HG02840 (cell line): ENCODE results near the gene TTC21A.

ENCODE experiments used
- ATAC-seq: cut with Tn5 transposase; IDR thresholded peaks from one replicate; pipeline ENCODE4 v1.9.1; 2021; ENCODE audit warnings: mild to moderate bottlenecking, moderate library complexity, moderate number of reproducible peaks; ENCODE audit not compliant: unreplicated experiment, low FRiP score

TTC21A gene

GRCh38 chr3:39173318-39174125, 66.0 kb downstream of the TTC21A start:
- no peak for ATAC-seq

DNA sequence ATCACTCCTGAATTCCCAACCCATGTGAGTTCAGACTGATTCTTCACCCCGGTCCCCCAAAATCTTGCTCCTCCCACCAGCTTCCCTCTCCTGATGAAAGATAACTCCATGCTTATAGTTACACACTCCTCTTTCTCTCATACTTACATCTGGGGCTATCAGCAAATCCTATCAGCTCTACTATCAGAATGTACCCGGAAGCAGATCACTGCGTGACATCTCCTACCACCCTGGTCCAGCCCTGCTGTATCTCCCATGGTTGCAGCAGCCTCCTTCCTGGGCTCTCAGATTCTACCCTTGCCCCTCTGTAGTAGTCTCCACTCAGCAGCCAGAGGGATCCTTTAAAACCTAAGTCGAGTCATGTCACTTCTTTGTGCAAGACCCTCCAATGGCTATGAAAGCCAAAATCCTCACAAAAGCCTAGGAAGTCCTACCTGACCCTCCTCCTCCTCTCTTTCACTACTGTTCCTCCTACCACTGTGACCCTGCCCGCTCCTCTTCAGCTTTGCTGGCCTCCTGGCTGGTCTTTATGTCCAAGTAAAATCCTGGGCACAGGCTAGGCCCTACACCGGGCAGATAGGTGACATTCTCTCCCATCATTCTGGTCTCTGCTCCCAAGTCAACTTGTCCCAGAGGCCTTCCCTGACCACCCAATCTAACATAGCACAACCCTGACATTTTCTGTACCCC, 68.7 kb downstream of the TTC21A start:
- no peak for ATAC-seq

DNA sequence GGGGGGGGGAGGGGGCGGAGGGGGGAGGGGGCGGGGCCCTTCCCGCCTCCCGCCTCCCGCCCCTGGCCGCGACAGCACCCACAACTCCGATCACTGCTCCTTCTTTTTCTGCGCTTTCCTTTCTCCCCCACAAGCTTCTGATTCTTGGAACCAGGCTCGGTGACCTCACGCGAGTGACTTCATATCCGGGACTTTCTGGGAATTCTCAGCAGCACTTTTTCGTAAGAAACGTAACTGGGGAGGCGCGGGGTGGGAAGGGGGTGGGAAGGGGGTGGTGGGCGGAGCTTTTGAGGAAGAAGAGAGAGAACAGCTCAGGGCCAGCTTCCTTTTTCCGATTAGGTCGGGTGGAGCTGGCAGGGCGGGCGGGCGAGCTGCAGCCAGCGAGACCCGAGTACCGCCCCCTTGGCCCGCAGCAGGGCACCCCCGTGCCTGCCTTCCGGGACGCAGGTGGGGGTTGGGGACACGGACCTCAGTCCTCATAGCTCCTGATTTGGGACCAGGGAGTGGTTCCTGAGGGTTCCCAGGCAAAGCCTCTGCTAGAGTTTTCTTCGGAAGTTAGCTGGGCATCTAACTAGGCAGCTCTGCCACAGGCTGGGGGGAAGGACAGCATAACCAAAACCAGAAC, 70.3 kb downstream of the TTC21A start:
- ATAC-seq = no peak

GRCh38 chr3:39178553-39178952, 71.1 kb downstream of the TTC21A start:
- ATAC-seq = no peak

GRCh38 chr3:39180183-39180545, 72.7 kb downstream of the TTC21A start:
- no peak for ATAC-seq

DNA sequence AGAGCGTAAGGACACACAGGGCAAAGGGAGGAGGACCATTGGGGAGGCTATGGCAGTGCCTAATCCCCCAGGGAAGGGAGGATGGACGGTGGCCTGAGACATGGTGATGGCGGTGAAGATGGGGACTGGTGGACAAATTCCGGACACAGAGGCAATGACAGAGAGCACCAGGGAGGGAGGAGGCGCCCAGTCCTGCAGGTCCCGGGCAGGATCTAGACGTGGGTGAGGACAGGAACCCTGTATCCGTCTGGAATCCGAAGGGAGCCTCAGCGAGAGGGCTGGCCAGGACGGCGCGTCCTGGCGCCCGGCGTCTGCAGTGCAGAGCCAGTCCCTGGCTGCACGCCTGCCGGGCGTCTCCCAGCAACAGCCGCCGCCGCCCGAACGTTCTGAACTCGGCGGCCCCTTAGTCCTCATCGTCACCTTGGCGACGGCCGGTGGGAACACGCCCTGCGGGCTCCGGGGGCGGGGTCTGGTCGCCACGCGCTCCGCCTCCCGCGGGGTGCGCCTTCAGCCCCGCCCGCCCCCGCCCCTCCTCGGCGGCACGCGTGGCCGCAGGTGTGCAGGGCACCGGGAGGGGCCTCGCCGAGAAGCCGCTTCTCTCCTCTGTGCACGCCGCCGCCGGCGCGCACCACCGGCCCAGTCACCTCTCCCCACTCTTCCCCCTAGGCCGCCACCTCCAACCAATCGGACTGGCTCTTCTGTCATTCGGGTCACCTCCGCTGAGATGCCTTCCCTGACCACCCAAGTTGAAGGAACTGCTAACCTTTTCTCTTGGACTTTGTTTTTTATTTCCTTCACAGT, 73.3 kb downstream of the TTC21A start:
- peak; percentile 76 for ATAC-seq

- ATAC-seq = no peak
Measured at GRCh38 chr3:39181408-39182335, 74.2 kb downstream of the TTC21A start.

GRCh38 chr3:39183211-39184080, 76.0 kb downstream of the TTC21A start:
- ATAC-seq = no peak

DNA sequence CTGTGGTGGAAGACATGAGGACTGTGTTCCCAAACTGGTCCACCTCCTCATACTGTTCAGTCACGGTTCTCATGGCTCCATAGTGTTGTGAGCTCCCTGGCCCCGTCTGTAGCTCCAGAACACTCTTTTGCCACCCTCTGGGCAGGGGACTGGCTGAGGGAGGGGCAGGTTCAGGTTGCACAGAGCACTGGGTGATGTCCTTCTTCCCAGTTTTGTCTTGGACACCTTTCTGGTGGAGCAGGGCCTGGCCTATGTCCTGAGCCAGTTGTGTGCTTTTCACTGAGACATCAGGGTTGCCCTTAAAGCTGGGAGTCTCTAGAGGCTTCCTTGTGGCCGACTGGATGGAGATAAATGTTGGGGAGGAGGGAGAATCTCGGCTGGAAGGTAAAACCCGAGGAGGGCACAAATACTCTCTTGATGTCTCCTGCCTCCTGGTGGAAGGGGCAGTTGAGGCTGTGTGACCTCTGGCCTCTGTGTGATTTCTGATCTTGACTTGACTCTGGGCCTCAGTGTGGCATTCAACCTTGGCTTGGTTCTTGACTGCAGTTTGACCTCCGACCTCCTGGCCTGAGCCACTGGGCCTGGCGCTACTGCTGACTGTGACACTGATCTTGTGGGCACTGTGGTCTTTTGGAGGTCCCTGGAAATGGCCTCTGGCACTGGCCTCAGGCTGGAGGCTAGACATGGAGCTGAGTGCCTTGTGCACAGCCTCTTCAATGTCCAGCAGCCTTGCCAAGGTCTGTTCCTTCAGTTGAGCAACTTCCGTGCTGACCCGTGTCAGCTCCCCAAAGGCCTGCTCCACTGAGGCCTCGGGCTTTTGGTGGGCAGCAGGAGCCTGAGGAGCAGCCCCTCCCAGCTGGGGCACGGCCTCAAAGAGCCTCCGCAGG, 76.8 kb downstream of the TTC21A start:
- no peak for ATAC-seq

DNA sequence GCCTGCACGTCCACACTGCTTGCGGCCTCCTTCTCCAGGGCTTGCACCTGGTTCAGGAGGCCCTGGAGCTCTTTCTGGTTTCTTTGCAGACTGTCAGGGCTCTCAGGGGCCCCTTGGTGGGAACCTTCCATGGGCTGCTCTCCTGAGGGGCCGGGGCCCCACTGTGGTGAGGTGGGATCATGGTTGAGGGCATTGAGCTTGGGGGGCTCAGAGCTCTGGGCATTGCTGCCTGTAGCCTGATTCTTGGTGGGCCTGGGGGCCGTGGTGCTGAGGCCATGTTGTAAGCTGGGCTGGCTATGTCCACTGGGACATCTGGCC, 77.4 kb downstream of the TTC21A start:
- no peak for ATAC-seq

DNA sequence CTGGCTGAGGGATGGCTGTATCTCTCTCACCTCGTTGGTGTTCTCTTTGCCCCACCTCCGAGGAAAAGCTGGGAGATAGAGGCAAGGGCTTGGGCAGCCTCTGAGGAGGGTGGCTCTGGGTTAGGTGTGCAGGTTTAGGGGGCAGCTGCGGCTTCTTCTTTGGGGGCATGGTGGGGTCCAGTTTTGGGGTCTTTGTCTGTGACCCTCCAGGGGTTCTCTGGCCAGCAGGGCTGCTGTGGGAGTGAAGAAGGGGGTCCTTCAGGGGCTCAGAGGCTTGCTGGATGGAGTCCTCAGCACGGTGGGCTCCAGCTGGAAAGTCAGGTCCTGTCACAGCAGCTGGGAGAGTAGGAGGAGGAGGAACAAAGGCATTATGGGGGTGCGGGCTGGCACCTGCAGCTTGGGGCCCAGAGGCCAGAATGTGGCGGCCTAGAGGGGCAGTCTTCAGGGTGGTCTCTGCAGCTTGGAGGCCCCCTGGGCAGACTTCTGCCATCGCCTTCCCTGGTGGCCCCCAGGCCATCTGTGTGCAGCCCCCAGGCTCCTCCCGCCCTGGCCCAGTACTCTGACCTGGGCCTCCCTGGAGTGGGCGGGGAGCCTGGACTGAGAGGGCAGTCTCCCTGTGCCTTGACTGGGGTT, 78.0 kb downstream of the TTC21A start:
- no peak for ATAC-seq

GRCh38 chr3:39185959-39186691, 78.6 kb downstream of the TTC21A start:
- ATAC-seq = no peak

DNA sequence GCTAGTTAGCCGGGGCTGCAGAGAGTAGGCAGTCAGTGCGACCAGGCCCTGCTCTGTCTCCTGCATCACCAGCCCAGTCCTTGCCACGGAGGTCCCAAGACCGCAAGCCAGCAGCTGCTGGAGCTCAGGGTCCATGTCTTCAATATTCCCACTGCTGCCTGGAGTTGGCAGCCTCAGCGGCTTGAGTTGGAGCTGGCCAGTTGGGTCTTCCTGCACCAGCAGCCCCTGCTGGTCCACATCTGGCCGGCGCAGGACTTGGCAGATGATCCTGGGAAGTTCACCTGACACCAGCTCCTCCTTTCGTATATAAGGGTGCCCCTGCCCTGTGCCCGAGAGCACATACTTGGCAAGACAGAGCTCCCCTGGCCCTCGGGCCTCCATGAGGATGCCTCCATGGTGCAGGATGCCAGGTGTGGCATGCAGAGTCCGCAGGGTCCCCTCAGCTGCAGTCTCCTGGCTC, 79.2 kb downstream of the TTC21A start:
- ATAC-seq = no peak

GRCh38 chr3:39187372-39188155, 80.1 kb downstream of the TTC21A start:
- ATAC-seq = no peak
